WTC11 (cell line): ENCODE measurements around the gene HEPACAM. TPM values are rescaled to one million over a fixed set of nuclear protein-coding genes. Genes with fewer than 3 reads are reported as not detected.

ENCODE experiments used
- ATAC-seq: fragments of 200-7000 bp; cut with Tn5 transposase; 2 replicates; pipeline ENCODE4 v1.10.0; 2021; ENCODE audit warnings: mild to moderate bottlenecking, moderate library complexity
- CTCF ChIA-PET: fragments of 300-600 bp; sonication (Branson Sonifier 250); formaldehyde crosslinking; loops from one replicate; lab custom pipeline; 2021; ENCODE audit warnings: antibody characterized with exemption; lab: Charles Lee
- POLR2A ChIA-PET: fragments of 350-600 bp; sonication (Branson Sonifier 250); formaldehyde crosslinking; loops from one replicate; lab custom pipeline; 2021; ENCODE audit warnings: antibody characterized with exemption; lab: Charles Lee
- DNase-seq: peaks from one replicate; pipeline ENCODE4 v3.0.0; 2021; ENCODE audit warnings: low spot score
- H3K27ac Mint-ChIP-seq: 2 replicates; pipeline ENCODE4 v1.8.0; 2021; ENCODE audit warnings: mixed read lengths
- H3K27me3 Mint-ChIP-seq: 2 replicates; pipeline ENCODE4 v1.8.0; 2021; ENCODE audit warnings: low read depth, mild to moderate bottlenecking, moderate library complexity, mixed read lengths
- H3K36me3 Mint-ChIP-seq: 2 replicates; pipeline ENCODE4 v1.8.0; 2021; ENCODE audit warnings: mixed read lengths
- H3K4me1 Mint-ChIP-seq: 2 replicates; pipeline ENCODE4 v1.8.0; 2022; ENCODE audit warnings: mixed read lengths
- H3K4me3 Mint-ChIP-seq: 2 replicates; pipeline ENCODE4 v1.8.0; 2021; ENCODE audit warnings: mild to moderate bottlenecking, moderate library complexity, mixed read lengths
- H3K9me3 Mint-ChIP-seq: 2 replicates; pipeline ENCODE4 v1.8.0; 2021; ENCODE audit warnings: mixed read lengths
- AFF4 ChIP-seq: sonication (generic); formaldehyde crosslinking; IDR thresholded peaks from 2 replicates; pipeline ENCODE4 v1.8.1; 2023; ENCODE audit warnings: mild to moderate bottlenecking, missing genetic modification reagents, borderline replicate concordance
- AR ChIP-seq: fragments of 250-450 bp; sonication (Bioruptor Pico); IDR thresholded peaks from 2 replicates; pipeline ENCODE4 v1.9.0; 2021; ENCODE audit warnings: mild to moderate bottlenecking
- ARID4B ChIP-seq: sonication (generic); formaldehyde crosslinking; IDR thresholded peaks from 2 replicates; pipeline ENCODE4 v1.8.0; 2023; ENCODE audit warnings: missing genetic modification reagents, mild to moderate bottlenecking, borderline replicate concordance
- ATF3 ChIP-seq: sonication (generic); formaldehyde crosslinking; conservative IDR thresholded peaks from 2 replicates; pipeline ENCODE4 v1.8.1; 2022; ENCODE audit warnings: mild to moderate bottlenecking, missing genetic modification reagents
- ELF4 ChIP-seq: sonication (generic); formaldehyde crosslinking; IDR thresholded peaks from 2 replicates; pipeline ENCODE4 v1.8.1; 2022; ENCODE audit warnings: low read depth, mild to moderate bottlenecking, moderate library complexity, missing genetic modification reagents
- FOXK1 ChIP-seq: sonication (generic); formaldehyde crosslinking; IDR thresholded peaks from 2 replicates; pipeline ENCODE4 v1.8.0; 2022; ENCODE audit warnings: mild to moderate bottlenecking, moderate library complexity, missing genetic modification reagents
- GTF2I ChIP-seq: fragments of 250-450 bp; sonication (Bioruptor Pico); conservative IDR thresholded peaks from 2 replicates; pipeline ENCODE4 v1.4.0; 2021; ENCODE audit warnings: mild to moderate bottlenecking
- JUN ChIP-seq: sonication (generic); formaldehyde crosslinking; IDR thresholded peaks from 2 replicates; pipeline ENCODE4 v1.8.0; 2023; ENCODE audit warnings: mild to moderate bottlenecking, missing genetic modification reagents
- NFYB ChIP-seq: sonication (generic); formaldehyde crosslinking; conservative IDR thresholded peaks from 2 replicates; pipeline ENCODE4 v1.8.0; 2022; ENCODE audit warnings: low read depth, missing genetic modification reagents
- PREB ChIP-seq: sonication (generic); formaldehyde crosslinking; IDR thresholded peaks from 2 replicates; pipeline ENCODE4 v1.8.1; 2022; ENCODE audit warnings: mild to moderate bottlenecking, missing genetic modification reagents, moderate library complexity, borderline replicate concordance
- SP1 ChIP-seq: sonication (generic); formaldehyde crosslinking; conservative IDR thresholded peaks from 2 replicates; pipeline ENCODE4 v1.8.1; 2022; ENCODE audit warnings: missing genetic modification reagents
- TP53 ChIP-seq: sonication (generic); formaldehyde crosslinking; IDR thresholded peaks from 2 replicates; pipeline ENCODE4 v1.8.1; 2023; ENCODE audit warnings: mild to moderate bottlenecking, missing genetic modification reagents
- ZBTB21 ChIP-seq: sonication (generic); formaldehyde crosslinking; IDR thresholded peaks from 2 replicates; pipeline ENCODE4 v1.8.1; 2023; ENCODE audit warnings: mild to moderate bottlenecking, missing genetic modification reagents, borderline replicate concordance
- ZNF317 ChIP-seq: sonication (generic); formaldehyde crosslinking; IDR thresholded peaks from 2 replicates; pipeline ENCODE4 v1.8.1; 2023; ENCODE audit warnings: low read depth, mild to moderate bottlenecking, moderate library complexity, missing genetic modification reagents, borderline replicate concordance
- ZNF416 ChIP-seq: fragments of 250-450 bp; sonication (Bioruptor Pico); IDR thresholded peaks from 2 replicates; pipeline ENCODE4 v1.9.0; 2021; ENCODE audit warnings: mild to moderate bottlenecking, inconsistent platforms
- ZNF423 ChIP-seq: fragments of 250-450 bp; sonication (Bioruptor Pico); IDR thresholded peaks from 2 replicates; pipeline ENCODE4 v2.1.2; 2022; ENCODE audit warnings: mild to moderate bottlenecking, moderate library complexity
- total RNA-seq: library from RNA; stranded (reverse); gene quantifications from 3 replicates; pipeline ENCODE4 v1.2.3, GENCODE V29; 2021

The HEPACAM gene
- total RNA-seq, 1 experiment from 2014 or later, result not detected

DNA sequence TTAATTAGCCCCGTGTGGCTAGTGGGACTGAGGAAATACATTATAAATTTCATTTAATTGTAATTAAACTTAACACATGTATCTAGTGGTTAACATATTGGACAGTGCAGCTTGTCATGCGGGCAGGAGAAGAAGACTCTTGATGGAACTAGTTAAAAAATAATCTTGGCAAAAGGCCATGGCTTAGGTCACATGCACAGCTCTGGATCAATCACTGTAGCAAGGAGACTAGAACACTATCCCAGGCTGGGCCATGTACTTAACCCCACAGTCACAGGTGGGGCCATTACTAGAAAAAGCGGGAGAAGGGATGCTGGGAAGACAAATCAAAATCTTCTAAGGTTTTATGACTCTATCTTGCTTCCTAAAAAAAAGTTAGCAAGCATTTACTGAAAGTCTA, 8.7 kb upstream of the HEPACAM start:
- H3K27me3 Mint-ChIP-seq, result peaks cover 27% of the 10 kb centered on the region
- DNase-seq, result no peak

DNA sequence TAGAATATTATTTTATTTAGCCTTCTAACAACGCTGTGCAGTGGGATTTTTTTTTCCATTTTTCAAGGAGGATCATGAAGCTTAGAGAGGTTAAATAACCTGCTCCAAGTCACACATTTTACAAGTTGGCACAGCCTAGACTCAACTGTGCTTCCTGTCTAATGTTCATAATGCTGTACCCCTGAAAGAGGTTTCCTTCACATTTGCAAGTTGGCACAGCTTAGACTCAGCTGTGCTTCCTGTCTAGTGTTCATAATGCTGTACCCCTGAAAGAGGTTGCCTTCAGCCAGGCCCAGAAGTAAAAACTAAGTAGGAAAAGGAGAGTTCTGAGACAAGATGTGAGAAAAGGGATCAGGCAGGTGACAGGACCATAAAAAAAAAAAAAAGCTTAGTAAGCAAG, 7.9 kb upstream of the HEPACAM start:
- Mint-ChIP-seq H3K4me1 (0 out of 2 replicates have a peak, but pooled peaks cover 2% of the 10 kb centered on the region), H3K27ac (no peak overlapping the region), H3K36me3 (peaks cover 5% of the 10 kb centered on the region; the same call in 1 of the 2 replicates), H3K9me3 (peaks cover 11% of the 10 kb centered on the region), H3K27me3 (peaks cover 27% of the 10 kb centered on the region), H3K4me3 (no peak overlapping the region)
- ATAC-seq (no peak), DNase-seq (no peak)
- POLR2A ChIA-PET, result no interaction called here
- CTCF ChIA-PET, result interaction anchor here (0.6 to 1.5 kb wide), 2 partner anchors 9 to 51 kb away, joined by 3 to 8 read pairs; no protein-coding TSS in a partner anchor
- TF ChIP-seq SP1 (CRISPR knock-in tag) (no peak), AFF4 (CRISPR knock-in tag) (no peak), PREB (no peak), ATF3 (no peak), ZNF416 (CRISPR knock-in tag) (no peak)

More for the DNA sequence above, 8.7 kb upstream of the HEPACAM start:
- H3K27ac Mint-ChIP-seq, result no peak overlapping the region
- peaks cover 8% of the 10 kb centered on the region; the same call in 1 of the 2 replicates for H3K36me3 Mint-ChIP-seq
- no peaks in the 10 kb centered on the region for H3K4me1 Mint-ChIP-seq
- no peak for TF ChIP-seq TP53 (CRISPR knock-in tag)
- TF ChIP-seq JUN (CRISPR knock-in tag), result no peak
- TF ChIP-seq ZNF317, result no peak
- no peak for TF ChIP-seq AR (CRISPR knock-in tag)
- no peak for TF ChIP-seq ELF4 (CRISPR knock-in tag)
- TF ChIP-seq FOXK1, result no peak
- ChIA-PET POLR2A (no interaction called here), CTCF (interaction anchor here (1.5 kb wide), 1 partner anchor 10 kb away, joined by 8 read pairs; no protein-coding TSS in a partner anchor)
- no peak for ATAC-seq
- peaks cover 17% of the 10 kb centered on the region for H3K9me3 Mint-ChIP-seq
- no peak overlapping the region for H3K4me3 Mint-ChIP-seq

DNA sequence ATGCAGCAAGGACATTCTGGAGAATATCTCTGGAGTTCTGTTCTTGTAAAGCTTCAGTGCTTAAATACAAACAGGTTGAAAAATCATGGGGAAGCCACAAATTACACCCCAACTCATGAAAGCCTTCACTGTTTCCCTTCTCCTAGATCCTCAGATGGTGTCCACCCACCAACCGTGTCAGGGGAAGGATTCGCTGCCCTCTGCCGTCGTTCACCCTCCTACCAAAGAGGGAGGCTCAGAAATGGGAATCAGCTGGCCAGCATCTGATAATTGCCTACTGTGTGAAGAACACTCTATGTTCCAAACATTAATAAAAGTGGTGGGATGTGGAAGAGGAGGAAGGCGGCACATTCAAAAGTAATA, 7.4 kb upstream of the HEPACAM start:
- H3K4me3 Mint-ChIP-seq, result no peak overlapping the region
- CTCF ChIA-PET, result interaction anchor here (0.6 to 1.5 kb wide), 2 partner anchors 8 to 51 kb away, joined by 3 to 8 read pairs; no protein-coding TSS in a partner anchor
- H3K9me3 Mint-ChIP-seq, result peaks cover 6% of the 10 kb centered on the region
- POLR2A ChIA-PET, result no interaction called here
- peaks cover under 1% of the 10 kb centered on the region; the same call in 1 of the 2 replicates for H3K36me3 Mint-ChIP-seq
- H3K27me3 Mint-ChIP-seq, result peaks cover 22% of the 10 kb centered on the region
- ATAC-seq (no peak), DNase-seq (no peak)
- H3K4me1 Mint-ChIP-seq, result 0 out of 2 replicates have a peak, but pooled peaks cover 2% of the 10 kb centered on the region
- H3K27ac Mint-ChIP-seq, result no peak overlapping the region
- no peak for TF ChIP-seq NFYB (CRISPR knock-in tag)
- TF ChIP-seq ZNF423 (CRISPR knock-in tag), result no peak
- no peak for TF ChIP-seq TP53 (CRISPR knock-in tag)
- TF ChIP-seq ZBTB21, result no peak
- TF ChIP-seq ARID4B (CRISPR knock-in tag), result no peak
- no peak for TF ChIP-seq AR (CRISPR knock-in tag)
- no peak for TF ChIP-seq GTF2I (CRISPR knock-in tag)
